NCI-H2196 treated with DMSO at 0.1 percent for 48 hours (cell line): Measurements from ENCODE around the gene FOXO3.
"Not testable (repeated sequence)": the region's sequence is repeated elsewhere in the genome, so short reads cannot be mapped to it uniquely, and the experiment has no call there.

ENCODE experiments used
- DNase-seq: peaks from one replicate; lab custom pipeline; 2025; ENCODE audit not compliant: unreplicated experiment; lab: John Stamatoyannopoulos, UW

Gene FOXO3

GRCh38 chr6:108555399-108556052 is 5.2 kb upstream of the FOXO3 start:
- no peak for DNase-seq

GRCh38 chr6:108556250-108556649 is 4.5 kb upstream of the FOXO3 start:
- DNase-seq, result no peak

GRCh38 chr6:108556866-108557493 is 3.7 kb upstream of the FOXO3 start:
- DNase-seq, result no peak

DNA sequence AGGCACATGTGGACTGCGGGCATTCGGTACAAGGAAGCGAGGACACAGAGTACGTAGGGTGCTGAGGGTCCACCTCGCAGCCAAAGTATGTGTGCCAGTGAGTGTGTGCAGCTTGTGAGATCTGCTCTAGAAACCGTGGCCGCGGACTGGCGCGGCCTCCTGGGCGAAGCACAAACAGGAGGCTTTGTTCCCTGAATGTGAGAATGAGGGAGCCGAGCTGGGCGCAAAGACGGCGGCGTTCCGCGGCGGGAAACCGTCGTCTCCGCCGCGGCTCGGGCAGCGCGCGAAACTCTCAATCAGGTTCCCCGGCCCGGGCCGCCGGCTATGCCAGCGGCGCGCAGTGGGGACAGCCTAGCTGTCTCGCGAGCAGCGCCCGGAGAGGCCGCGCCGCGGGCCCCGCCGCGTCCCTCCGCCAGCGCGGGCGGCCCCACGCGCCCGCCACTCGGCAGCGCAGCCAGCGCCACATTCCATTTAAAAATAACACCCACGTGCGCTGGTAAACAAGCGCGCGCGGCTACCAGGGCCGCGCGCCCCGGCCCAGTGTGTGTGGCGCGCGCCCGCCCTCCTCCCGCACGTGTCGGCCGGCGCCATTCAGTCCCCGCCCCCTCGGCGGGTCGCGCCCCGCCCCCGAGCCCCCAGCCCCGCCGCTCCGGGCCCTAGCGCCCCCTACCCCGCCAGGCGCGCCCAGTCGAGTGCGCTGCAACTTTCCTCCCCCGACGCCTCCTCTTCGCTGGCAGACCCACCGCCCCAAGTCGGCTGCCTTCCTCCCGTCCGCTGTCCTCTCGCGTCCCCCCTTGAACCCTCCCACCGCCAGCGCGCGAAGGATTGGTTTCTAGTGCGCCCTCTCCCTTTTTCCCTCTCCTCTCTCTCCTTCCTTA is 3.0 kb upstream of the FOXO3 start:
- DNase-seq, result peak; percentile 74

GRCh38 chr6:108558372-108559096 is 2.2 kb upstream of the FOXO3 start:
- DNase-seq, result peak; percentile 92

GRCh38 chr6:108559097-108559883 is 1.4 kb upstream of the FOXO3 start:
- DNase-seq, result peak; percentile 87

DNA sequence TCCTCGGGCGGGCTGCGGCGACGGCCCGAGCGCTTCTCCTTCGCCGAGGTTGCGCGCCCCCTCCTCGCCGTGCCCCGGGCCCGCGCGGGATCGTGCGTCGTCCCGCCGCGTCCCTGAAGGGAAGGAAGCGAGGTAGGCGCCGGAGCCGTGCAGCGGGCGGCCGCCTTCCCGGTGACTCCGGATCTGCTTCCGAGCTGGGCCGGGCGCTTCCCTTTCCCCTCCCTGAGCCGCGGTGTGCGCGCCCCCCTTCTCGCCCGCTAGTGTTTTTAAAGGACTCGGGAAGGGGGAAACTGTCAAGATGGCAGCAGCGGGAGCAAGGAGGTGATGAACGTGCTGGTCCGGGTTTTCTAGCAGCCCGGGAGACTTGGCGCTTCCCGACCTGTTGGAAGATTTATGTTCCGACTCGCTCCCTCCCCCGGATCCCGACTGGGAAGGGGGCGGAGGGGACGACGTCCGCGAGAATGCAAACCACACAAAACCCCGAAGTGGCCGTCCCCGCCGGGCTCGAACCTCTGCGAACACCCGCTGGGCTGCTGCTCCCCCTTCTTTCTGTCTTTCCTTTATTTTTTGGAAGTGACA is 744 bp upstream of the FOXO3 start:
- peak; percentile 71 for DNase-seq

DNA sequence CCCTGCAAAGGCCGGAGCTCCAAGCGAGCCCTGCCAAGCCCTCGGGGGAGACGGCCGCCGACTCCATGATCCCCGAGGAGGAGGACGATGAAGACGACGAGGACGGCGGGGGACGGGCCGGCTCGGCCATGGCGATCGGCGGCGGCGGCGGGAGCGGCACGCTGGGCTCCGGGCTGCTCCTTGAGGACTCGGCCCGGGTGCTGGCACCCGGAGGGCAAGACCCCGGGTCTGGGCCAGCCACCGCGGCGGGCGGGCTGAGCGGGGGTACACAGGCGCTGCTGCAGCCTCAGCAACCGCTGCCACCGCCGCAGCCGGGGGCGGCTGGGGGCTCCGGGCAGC is 561 bp downstream of the FOXO3 start:
- DNase-seq, result not testable (repeated sequence)

- DNase-seq, result no peak
Measured at GRCh38 chr6:108561742-108562502, 1.2 kb downstream of the FOXO3 start.

- DNase-seq, result peak; percentile 78
Measured at GRCh38 chr6:108562503-108562993, 1.8 kb downstream of the FOXO3 start.

GRCh38 chr6:108563292-108563691 is 2.6 kb downstream of the FOXO3 start:
- DNase-seq, result no peak

GRCh38 chr6:108564178-108564577 is 3.5 kb downstream of the FOXO3 start:
- DNase-seq, result no peak

DNA sequence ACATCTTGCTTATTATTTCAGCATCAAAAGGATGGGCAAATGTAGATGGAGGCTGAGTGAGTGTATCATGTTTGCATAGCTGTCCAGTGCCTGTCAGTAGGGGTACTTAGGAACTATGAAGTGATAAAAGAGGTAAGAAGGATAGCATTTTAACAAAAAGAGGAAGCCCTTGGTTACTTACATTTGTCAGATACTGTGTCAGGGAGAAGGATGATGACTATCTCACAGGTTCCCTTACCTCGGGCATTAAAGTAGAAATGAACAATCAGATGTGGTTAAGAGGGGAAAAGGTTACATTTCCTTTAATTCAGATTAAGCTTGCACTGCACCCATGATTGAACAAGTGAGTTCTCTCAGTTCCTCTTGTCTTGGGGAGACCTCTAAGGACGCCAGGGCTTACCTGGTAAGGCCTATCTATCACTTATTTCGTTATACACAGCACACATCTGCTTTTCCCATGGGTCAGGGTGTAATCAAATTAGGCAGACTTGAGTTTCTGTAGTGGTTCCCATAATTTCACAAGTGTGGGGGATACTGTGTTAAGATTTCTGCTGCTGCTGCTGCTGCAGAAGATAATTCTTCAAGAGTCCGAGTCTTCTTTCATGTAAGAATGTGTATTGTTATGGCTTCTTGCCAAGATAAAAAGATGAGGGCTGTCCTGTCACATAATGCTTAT is 4.5 kb downstream of the FOXO3 start:
- no peak for DNase-seq

- no peak for DNase-seq
Measured at GRCh38 chr6:108565893-108566292, 5.2 kb downstream of the FOXO3 start.

DNA sequence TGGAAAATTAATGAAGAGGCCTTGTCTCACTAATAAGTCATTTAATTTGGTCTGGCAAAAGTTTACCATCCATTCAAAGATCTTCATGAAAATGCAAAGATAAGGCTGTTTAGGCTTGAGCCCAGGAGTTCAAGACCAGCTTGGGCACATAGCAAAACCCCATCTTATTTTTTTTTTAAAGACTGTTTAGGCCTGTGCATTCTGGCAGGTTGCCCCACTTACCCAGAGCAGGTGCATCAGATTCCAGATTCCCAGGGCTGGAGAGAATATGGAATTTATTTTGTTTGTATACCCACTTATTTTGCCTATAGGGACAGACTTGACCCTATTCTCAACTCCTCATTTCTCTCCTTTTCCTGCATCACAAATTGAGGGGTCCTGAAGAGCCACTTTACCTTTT is 5.7 kb downstream of the FOXO3 start:
- DNase-seq, result no peak

DNA sequence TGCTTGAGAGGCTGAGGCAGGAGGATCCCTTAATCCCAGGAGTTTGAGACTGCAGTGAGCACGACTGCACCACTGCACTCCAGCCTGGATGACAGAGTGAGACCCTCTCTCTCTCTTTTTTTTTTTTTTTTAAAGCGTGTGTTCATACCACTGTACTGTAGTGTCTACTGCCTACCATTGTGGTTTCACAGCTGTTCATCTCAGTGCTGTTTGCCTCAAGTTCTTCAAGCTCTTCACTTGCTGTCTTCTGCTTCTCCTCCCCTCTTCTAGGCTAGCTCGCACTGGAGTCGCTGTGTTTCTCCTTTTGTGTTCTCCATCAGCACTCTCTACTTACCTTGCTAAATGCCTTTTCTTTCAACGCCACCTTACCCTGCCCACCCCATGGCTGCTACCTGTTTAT is 7.4 kb downstream of the FOXO3 start:
- no peak for DNase-seq

GRCh38 chr6:108568551-108569305 is 8.0 kb downstream of the FOXO3 start:
- DNase-seq, result no peak

GRCh38 chr6:108570517-108570916 is 9.8 kb downstream of the FOXO3 start:
- DNase-seq, result no peak
